ENCODE results near the gene MED25. TPM values are rescaled to one million over a fixed set of nuclear protein-coding genes. Genes with fewer than 3 reads are reported as not detected.

Gene MED25
- total and polyA plus RNA-seq, 4 donors = 42.6 to 75.2 (median 48.1) TPM

- H3K27ac ChIP-seq (ENCODE audit: low read depth in 1 of 2, low read length in 1 of 2) = no peak overlapping the region
- H3K9ac ChIP-seq (ENCODE audit: insufficient read depth in 1 of 2, low read length in 2 of 2) = no peak overlapping the region
- DNase-seq (no peak), ATAC-seq (ENCODE audit: insufficient read depth, low FRiP score) (no peak)
- H3K36me3 ChIP-seq (ENCODE audit: control insufficient read depth in 4 of 4, insufficient read depth in 4 of 4, low read length in 4 of 4) = peaks cover 0 to 86% (median 41%) of the 10 kb centered on the region in 4 donors
- H3K9me3 ChIP-seq (ENCODE audit: control insufficient read depth in 4 of 4, insufficient read depth in 3 of 4, low read length in 3 of 4) = no peaks in the 10 kb centered on the region
- H3K4me1 ChIP-seq (ENCODE audit: control insufficient read depth in 5 of 5, insufficient read depth in 5 of 5, low read length in 5 of 5) = peaks cover 0 to 11% (median 0%) of the 10 kb centered on the region in 5 donors
- H3K27me3 ChIP-seq (ENCODE audit: control insufficient read depth in 3 of 3, insufficient read depth in 3 of 3, low read length in 2 of 3) = no peaks in the 10 kb centered on the region
- TF ChIP-seq CTCF (IDR thresholded peaks at IDR 0.05; ENCODE audit: control extremely low read depth, extremely low read depth) = no peak
- 90 to 93% methylated on average over 22 of the region's 22 CpGs for WGBS, 2 donors
- no peak overlapping the region for H3K4me3 ChIP-seq
These were observed 41.7 kb downstream of the MED25 start for GRCh38 chr19:49859682-49860335.

- ATAC-seq (ENCODE audit: insufficient read depth, low FRiP score) = no peak
- no peak for DNase-seq
- no peak overlapping the region for H3K9ac ChIP-seq (ENCODE audit: insufficient read depth in 1 of 2, low read length in 2 of 2)
- no peak overlapping the region for H3K4me3 ChIP-seq
- H3K27ac ChIP-seq (ENCODE audit: low read depth in 1 of 2, low read length in 1 of 2) = no peak overlapping the region
- H3K36me3 ChIP-seq (ENCODE audit: control insufficient read depth in 4 of 4, insufficient read depth in 4 of 4, low read length in 4 of 4) = peaks cover 0 to 79% (median 37%) of the 10 kb centered on the region in 4 donors
- H3K27me3 ChIP-seq (ENCODE audit: control insufficient read depth in 3 of 3, insufficient read depth in 3 of 3, low read length in 2 of 3) = no peaks in the 10 kb centered on the region
- H3K9me3 ChIP-seq (ENCODE audit: control insufficient read depth in 4 of 4, insufficient read depth in 3 of 4, low read length in 3 of 4) = no peaks in the 10 kb centered on the region
- WGBS, 2 donors = 81 to 83% methylated on average over 15 to 17 of the region's 17 CpGs
- no peak for TF ChIP-seq CTCF (IDR thresholded peaks at IDR 0.05; ENCODE audit: control extremely low read depth, extremely low read depth)
- peaks cover 0 to 15% (median under 1%) of the 10 kb centered on the region in 5 donors for H3K4me1 ChIP-seq (ENCODE audit: control insufficient read depth in 5 of 5, insufficient read depth in 5 of 5, low read length in 5 of 5)
These were observed 42.4 kb downstream of the MED25 start for GRCh38 chr19:49860336-49861102.

- H3K9ac ChIP-seq (ENCODE audit: insufficient read depth in 1 of 2, low read length in 2 of 2) = no peak overlapping the region
- DNase-seq (peak; percentile 71 to 83 (median 74)), ATAC-seq (ENCODE audit: insufficient read depth, low FRiP score) (no peak)
- peaks cover 0 to 77% (median 36%) of the 10 kb centered on the region in 4 donors for H3K36me3 ChIP-seq (ENCODE audit: control insufficient read depth in 4 of 4, insufficient read depth in 4 of 4, low read length in 4 of 4)
- no peaks in the 10 kb centered on the region for H3K27me3 ChIP-seq (ENCODE audit: control insufficient read depth in 3 of 3, insufficient read depth in 3 of 3, low read length in 2 of 3)
- TF ChIP-seq CTCF (IDR thresholded peaks at IDR 0.05; ENCODE audit: control extremely low read depth, extremely low read depth) = no peak
- H3K27ac ChIP-seq (ENCODE audit: low read depth in 1 of 2, low read length in 1 of 2) = no peak overlapping the region
- no peak overlapping the region for H3K4me3 ChIP-seq
- 51 to 69% methylated on average over 13 of the region's 13 CpGs for WGBS, 2 donors
- no peaks in the 10 kb centered on the region for H3K9me3 ChIP-seq (ENCODE audit: control insufficient read depth in 4 of 4, insufficient read depth in 3 of 4, low read length in 3 of 4)
- H3K4me1 ChIP-seq (ENCODE audit: control insufficient read depth in 5 of 5, insufficient read depth in 5 of 5, low read length in 5 of 5) = peaks cover 0 to 20% (median 6%) of the 10 kb centered on the region in 5 donors
These were observed 43.0 kb downstream of the MED25 start for GRCh38 chr19:49861107-49861506.
